HG03460 (cell line): Measurements from ENCODE around the gene ADTRP.

ENCODE experiments used
- ATAC-seq: cut with Tn5 transposase; IDR thresholded peaks from one replicate; pipeline ENCODE4 v1.9.1; 2021; ENCODE audit not compliant: unreplicated experiment

ADTRP gene

DNA sequence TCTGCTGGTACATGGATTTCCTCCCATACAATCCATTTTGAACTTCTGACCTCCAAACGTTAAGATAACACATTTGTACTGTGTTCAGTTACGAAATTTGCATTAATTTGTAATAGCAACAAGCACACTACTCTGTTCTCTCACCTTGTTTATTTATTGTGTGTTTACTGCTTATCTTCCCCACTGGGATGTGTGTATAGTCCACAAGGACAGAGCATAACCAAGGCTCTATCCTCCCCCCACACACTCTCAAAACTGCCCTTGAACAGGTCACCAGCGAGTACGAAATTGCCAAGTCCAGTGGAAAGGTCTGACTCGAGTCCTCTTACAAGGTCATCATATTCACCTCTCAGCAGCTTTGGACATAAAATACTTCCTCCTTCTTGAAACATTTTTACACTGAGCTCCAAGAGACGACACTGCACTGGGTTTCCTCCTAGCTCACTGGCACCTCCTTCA is 18.6 kb downstream of the ADTRP start:
- no peak for ATAC-seq

DNA sequence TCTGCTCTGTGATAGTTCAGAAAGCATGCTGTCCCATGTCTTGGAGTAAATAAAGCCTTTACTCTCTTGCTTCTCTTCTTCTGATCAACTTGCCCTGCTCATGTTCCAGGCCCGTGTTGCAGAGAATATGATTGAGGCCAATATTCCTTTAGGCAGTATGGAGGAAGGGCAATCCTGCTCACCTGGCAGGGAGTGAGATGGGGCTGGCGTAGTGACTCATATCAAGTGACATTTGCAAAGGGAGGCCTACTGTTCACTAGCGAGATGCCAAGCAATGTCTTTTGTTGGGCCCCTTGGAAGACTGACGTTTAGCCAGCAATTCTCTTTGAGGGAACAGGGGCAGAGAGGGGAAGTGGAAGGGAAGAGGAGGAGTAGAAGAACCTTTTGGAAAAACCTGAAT is 19.7 kb downstream of the ADTRP start:
- ATAC-seq = no peak

DNA sequence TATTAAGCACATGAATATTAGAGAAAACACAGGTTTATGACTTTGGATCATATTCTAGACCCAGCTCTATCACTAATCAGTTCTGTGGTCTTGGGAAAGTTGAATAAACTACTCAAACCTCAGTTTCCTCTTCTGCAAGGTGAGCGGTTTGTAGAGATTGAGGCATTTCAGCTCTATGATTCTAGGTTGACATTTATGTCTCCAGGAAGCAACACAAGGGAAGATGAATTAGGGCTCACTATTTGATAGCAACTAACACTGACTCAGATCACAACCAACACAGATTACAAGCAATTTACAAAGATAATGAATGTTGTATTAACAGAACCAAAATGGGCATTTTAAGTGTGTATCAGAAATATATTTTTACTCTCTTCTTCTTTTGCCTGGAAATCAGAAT is 21.9 kb downstream of the ADTRP start:
- ATAC-seq = no peak

DNA sequence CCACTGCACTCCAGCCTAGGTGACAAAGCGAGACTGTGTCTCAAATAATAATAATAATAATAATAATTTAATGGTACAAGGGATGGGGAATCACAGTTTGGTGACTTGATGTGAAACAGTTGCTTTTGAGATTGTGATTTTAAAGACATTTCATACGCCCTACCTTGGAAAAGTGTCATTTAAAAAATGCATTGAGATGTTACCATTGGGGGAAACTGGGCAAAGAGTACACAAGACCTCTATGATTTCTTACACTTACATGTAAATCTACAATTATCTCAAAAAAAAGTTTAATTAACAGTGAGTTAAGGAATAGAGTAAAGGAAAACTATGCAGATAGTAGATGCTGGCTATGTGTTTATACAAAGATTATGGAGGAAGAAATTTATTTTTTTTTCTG is 22.3 kb downstream of the ADTRP start:
- ATAC-seq = no peak

DNA sequence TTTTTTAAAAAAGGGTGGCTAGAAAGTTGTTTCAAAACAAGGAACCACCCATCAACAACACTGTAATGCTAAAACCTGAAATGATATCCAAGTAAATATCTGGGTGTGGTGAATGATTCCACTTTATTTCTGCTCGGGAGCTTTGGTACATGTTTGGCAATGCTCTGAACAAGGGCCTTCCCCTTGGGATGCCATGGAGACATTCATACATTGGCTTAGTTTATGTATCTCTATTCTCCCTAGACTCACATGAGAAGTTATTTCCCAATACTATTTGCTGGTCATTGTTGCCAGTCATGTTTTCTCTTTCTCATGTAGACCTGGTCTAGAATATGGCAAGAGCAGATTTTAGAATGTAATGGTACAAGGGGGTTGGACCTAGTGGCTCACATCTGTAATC is 22.9 kb downstream of the ADTRP start:
- ATAC-seq = no peak

DNA sequence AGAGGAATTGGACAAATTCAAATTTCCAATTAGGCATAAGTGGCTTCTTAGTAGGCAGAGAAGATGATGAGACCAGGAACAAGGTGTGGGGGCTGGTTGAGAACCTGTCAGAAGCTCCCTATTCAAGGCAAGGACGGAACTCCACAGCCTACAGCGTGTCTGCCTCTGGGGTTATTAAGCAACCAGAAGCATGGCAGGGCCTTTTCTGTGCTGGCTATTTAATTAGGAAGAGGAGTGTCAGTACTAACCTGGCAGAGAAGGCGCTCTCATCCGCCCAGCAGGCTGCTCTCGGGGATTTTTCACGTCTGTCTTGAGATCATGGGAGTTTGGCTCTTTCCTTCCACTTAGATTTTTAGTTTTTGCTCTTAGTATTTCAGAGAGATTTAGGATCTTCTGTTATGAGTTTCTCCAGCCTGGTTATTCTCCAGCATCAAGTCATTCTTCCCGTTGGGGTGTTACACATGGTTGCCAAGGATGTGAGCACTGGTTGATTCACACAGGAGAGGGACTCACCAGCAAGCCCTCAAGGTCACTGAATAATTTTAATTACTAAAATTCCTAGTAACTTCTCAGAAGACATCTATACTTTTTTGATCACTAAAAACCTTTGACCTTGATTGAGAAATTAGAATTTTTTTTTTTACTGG is 23.9 kb downstream of the ADTRP start:
- no peak for ATAC-seq

DNA sequence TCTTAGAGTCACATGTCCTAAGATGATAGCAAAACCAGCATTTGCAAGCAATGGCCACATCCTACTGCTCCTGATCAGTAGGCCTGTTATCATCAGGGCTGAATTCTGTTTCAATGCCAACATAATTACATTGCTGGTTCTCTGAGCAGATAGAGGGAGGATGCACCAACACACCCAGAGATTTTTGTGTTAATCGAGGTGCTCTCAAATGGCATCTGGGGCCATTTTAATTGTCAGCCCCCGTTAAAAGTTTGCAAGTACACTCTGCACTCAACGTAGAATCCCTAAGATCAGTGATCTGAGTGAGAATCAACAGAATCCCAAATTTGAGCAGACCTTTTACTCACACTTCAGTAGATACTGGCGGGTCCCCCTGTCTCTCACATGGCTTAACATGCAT is 24.8 kb downstream of the ADTRP start:
- ATAC-seq = no peak

DNA sequence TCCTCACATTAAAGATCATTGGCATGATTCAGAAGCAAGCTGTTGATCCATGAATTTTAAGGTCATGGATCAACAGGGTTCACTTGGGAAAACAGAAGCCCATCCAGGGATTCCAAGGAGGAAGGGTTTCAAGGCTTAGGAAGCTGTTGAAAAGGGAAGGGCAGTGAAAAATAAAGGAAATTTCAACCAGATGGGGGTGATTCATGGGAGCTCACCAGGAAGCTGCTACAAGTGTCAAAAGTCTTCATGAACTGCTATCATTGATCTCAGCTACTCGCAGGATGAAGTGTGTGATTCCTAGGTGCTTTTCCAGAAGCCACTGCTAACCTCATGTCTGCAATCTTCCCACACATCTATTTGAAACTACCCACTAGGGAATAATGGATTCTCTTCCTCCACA is 26.2 kb downstream of the ADTRP start:
- no peak for ATAC-seq

DNA sequence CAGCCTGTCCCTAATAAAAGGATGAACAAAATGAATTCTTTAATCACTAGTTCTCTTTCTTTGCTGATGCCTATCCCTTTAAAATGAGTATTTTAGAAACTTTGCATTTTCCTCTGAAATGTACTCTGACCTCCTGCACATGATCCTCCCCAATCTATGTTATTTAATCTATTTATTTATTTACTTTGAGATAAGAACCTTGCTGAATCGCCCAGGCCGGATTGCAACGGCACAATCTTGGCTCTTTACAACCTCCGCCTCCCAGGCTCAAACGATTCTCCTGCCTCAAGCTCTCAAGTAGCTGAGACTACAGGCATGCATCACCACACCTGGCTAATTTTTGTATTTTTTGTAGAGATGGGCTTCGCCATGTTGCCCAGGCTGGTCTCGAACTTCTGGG is 27.9 kb downstream of the ADTRP start:
- ATAC-seq = no peak

DNA sequence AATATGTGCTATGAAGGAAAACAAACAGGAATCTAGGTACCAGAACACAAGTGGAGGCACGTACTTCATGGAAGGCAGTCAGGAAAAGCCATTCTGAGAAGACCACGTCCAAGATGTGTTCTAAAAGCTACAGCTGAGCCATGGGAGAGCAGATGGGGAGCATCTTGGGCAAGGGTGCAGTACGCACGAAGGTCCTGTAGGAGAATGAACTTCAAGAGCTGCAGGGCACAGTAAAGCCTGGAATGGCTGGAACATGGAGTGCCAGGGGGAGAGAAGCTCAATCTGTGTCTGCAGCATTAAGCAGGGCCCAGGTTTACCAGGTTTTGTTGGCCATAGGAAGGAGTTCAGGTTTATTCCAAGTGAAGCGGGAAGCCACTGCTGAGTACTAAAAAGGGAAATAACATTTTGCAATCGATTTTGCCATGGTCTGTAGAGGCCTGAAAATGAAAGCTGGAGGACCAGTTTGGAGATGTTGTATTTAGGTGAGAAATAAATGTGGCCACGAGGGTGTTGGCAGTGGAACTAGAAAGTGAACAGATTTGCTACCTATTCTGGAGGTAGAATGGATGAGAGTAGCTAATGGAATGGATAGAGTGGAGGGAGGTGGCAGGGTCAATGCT is 29.9 kb downstream of the ADTRP start:
- ATAC-seq = no peak

DNA sequence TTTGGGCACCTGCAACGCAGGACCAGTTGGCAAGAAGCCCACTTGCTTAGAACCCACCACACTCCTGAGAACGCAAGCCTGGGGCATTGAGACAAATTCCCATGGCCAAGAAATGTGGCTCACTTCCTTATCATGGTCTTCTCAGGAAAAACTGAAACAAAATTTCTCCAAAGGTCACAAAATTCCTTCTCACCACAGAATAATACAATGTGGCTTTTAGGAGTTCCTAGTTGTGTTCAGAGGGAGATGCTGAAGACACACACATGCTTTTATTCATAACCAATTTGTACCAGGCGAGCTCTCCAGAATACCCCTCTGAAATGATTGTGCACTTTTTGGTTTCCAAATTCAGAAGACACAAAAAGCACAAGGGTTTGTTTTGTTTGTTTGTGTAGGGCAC is 31.6 kb downstream of the ADTRP start:
- no peak for ATAC-seq

DNA sequence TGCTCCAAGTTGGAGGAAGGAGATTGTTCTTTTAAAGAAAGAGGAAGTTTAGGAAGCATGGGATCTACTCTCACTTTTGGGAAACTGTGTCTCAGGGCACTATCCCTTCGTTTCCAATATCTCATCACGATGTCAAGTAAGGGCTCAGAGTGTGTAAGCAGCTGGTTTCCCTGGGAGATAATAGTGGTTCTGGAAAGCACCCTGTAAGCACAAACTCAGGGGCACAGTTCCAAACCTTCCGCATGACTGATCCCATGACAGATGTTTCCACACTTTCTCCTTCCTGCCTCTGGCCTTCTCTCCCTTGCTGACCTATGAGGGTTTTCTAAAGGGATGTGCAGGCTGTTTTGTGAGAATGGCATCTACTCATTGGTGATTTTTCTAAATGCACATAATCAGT is 33.9 kb downstream of the ADTRP start:
- no peak for ATAC-seq

DNA sequence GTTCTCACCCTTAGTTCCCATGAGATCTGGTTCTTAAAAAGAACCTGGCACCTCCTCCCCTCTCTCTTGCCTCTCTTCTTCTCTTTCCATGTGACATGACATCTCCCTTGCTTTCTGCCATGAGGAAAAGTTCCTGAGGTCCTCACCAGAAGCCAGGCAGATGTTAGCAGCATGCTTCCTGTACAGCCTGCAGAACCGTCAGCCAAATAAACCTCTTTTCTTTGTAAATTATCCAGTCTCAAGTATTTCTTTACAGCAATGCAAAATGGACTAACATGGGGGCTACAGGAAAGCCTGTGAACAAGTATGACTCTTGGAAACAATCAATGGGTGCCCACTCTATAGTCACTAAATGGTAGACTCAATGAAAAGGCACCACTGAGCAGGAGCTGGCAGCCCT is 34.5 kb downstream of the ADTRP start:
- no peak for ATAC-seq

DNA sequence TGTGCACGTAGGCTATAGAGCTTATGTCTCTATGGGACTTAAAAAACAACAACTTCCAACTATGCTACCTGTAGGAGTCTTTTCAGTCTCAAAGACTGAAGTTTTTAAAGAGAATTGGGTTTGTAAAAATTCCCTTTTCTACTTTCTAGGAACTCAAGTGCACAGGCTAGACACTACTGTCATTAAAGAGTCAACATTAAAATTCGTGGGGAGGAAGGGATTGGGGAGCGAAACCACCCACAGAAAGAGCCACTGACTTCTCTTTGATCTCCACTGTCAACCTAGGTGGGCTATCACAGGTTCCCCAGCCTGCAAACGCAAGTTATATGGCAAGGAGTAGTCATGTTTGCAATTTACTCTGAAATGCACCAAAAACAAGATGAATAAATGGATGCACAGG is 37.7 kb downstream of the ADTRP start:
- no peak for ATAC-seq

DNA sequence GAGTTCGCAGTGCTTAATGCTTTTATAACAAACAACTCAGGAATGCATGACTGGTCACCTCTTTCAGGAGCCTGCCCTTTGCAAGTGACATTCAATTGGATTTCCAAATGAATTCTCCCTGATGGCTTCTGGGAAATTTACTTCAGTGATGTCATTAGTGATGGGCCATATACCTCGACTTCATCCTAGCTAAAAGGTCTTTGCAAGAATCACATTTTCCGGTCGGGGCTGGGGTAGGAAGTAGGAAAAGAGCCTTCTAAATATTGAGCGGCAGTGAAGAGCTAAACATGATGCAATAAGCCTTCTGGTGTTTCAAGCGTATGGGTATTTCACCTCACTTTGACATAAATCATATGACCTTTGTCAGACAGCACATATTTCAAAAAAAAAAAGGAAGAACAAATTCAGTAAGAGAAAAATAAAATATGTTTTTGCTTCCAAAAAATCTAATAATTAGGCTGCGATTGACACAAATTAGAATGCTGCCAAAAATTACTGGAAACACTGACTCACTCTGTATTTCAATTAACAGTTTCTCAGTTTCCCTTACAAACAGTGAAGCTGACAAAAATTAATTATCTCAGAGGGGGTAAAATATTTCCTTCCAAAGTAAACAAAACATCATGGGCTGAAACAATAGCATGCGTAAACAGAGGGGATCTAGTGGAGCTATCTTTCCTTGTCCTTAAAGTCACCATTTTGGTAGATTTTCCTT is 39.8 kb downstream of the ADTRP start:
- no peak for ATAC-seq

DNA sequence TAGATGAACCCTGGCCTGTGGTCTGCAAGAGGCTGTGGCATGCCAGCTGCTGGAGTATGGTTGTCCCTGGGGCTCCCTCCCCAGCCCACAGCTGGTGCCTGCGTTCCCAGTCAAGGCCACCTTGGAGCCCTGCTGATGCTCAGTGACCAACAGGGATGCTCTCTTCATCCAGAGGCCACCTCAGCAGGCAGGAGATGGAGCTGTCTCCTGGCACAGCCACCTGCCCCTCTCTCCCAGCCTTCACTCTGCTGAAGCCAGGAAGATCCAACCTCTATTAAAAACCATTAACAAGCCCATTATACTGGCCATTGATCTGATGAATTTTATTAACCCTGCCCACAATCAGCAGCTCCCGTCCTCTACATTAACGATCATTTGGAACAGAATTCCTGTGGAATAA is 40.4 kb downstream of the ADTRP start:
- no peak for ATAC-seq

DNA sequence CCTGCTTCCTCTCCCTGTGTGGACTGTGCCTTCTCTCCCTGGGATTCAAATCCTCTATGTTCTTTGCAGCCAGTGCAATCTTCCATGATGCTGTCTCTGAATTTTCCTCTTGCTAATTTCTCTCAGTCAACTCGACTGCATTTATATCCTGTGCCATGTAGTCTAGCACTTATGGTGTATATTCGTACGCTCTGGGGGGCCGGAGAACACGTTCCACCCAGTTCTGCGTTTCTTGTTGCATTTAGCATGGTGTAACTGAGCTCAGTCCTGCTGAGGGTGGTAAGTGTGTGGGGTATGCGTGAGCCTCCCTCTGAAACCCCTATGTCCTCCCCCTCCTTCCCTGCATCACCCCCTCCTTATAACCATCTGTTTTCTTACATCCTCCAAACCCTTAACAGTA is 42.0 kb downstream of the ADTRP start:
- ATAC-seq = no peak

DNA sequence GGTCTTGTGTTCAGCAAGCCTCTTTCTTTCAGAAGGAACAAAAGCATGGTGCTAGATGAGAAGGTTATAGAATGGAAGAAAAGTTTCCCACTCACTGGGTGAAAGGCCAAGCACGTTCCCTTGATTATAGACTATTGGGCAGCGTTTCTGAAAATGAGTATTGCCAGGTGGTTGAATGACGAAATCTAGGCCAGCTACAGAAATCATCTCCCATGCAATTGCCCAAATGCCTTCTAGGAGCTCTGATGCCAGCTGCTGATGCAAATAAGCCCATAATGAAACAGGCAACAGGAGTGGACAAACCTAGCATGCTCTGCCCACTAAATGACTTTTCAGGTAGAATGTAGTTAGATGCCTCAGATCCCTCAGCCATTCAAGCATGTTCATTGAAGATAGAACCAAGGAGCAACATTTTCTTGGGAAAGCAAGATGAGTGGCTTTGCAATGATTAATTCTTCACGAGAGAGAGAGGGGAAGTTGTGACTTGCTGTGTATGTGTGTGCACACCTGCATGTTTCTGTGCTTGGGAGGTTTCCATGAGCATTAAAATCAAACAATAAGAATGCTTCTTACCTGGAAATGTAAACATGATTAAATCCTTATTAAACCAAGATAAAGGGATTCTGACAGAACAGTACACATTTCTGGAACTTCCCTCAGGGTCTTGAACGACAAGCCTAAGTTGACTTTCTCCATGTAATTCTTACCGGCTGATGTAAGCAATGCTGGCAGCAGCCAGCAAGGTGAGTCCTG is 43.6 kb downstream of the ADTRP start:
- ATAC-seq = no peak

DNA sequence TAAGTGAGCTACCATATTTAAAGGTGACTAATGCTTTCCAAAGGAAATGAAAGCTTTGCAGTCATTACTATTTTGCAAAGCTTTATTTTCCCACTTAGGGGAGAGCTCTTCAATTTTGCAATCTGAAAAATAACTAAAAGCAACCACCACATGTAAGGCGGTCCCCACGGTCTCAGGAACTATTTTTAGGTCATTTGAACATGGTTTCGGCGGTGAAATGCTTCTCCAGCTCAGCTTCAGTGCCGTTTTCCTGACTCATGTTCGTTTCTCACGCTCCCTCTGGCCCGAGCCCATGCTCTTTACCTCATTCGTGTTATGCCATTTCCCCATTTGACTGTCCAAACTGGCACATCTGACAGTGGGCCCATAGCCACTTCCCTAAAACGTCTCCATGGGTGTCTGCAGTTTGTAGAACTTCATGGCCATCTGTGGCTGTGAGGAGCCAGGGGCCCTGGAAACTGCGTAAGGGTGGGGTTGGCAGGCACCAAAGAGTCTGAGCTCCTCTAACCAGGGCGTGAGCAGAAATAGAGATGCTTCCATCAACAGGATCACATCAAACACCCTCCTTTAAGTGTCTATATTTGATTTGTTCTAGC is 46.5 kb downstream of the ADTRP start:
- ATAC-seq = peak; percentile 61

DNA sequence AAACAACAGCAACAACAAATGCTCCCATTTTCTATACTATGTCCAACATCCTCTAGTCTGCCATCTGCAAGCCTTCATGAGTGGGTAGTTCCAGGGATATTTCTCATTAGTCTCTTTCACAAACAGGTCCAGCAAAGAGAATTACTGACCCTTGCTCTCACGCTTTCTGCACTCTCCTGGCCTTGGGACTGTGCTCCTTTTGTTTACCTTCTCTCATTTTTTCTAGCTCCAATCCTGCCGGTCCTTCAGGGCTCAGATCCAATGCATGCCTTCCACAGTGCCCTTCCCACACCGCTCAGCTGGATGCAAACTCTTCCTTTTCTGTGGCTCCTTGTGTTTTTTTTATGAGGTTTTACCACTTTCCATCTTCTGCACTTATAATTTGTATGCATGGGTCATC is 47.2 kb downstream of the ADTRP start:
- ATAC-seq = no peak

DNA sequence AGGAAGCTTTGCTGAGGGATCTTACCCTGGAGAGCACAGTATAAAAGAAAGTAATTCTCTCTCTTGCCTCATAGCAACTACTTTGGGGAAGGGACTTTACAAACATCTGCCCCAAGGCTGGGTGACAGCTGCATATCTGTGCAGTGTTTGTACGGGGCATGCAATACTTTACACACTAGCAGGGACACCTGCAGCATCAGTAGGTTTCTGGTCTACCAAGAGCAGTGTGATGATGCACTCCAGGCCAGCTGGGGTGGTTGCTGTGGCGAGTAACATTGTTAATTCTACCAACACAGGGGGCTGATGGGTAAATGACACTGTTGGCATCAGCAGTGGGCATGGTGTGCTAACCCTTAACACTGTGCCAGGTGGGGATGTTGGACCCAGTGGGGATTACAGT is 48.0 kb downstream of the ADTRP start:
- peak; percentile 54 for ATAC-seq
